Ishikawa (cell line): ENCODE results near the gene KBTBD13.

Source experiments
- EP300 ChIP-seq: IDR thresholded peaks from 2 replicates; pipeline ENCODE4 v1.6.1; 2012; ENCODE audit warnings: borderline replicate concordance
- FOXM1 ChIP-seq: IDR thresholded peaks from 2 replicates; pipeline ENCODE4 v1.6.1; 2012; ENCODE audit warnings: low read depth, borderline replicate concordance
- TAF1 ChIP-seq: IDR thresholded peaks from 2 replicates; pipeline ENCODE4 v1.6.1; 2012; ENCODE audit warnings: low read depth, mild to moderate bottlenecking
- TF ChIP-seq, protein P1 (sequence below): IDR thresholded peaks from 2 replicates; pipeline ENCODE4 v1.6.1; 2012

GRCh38 chr15:65058394-65059368 lies 17.9 kb upstream of the KBTBD13 start:
- TF ChIP-seq EP300 (no peak), TAF1 (no peak), FOXM1 (no peak)
- TF ChIP-seq, protein P1, sequence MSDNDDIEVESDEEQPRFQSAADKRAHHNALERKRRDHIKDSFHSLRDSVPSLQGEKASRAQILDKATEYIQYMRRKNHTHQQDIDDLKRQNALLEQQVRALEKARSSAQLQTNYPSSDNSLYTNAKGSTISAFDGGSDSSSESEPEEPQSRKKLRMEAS: no peak
